SK-N-MC (cell line): ENCODE measurements around the gene ACOT8.

Experiments
- EZH2 ChIP-seq: fragments of 200-600 bp; sonication (generic); IDR thresholded peaks from one replicate; pipeline ENCODE4 v1.6.1; 2017; ENCODE audit warnings: antibody characterized with exemption
- POLR2AphosphoS5 ChIP-seq: IDR thresholded peaks from 2 replicates; pipeline ENCODE4 v1.6.1; 2012; ENCODE audit warnings: mild to moderate bottlenecking, low read depth, low read length, borderline replicate concordance

- no peak for TF ChIP-seq POLR2AphosphoS5
- TF ChIP-seq EZH2, result no peak
Observed at GRCh38 chr20:45892049-45892825, 35.0 kb upstream of the ACOT8 start.
